HG03354 (cell line): Measurements from ENCODE around the gene BGN.

ENCODE experiments used
- ATAC-seq: cut with Tn5 transposase; IDR thresholded peaks from one replicate; pipeline ENCODE4 v1.9.1; 2021; ENCODE audit warnings: mild to moderate bottlenecking; ENCODE audit not compliant: unreplicated experiment, poor library complexity, severe bottlenecking

BGN gene

DNA sequence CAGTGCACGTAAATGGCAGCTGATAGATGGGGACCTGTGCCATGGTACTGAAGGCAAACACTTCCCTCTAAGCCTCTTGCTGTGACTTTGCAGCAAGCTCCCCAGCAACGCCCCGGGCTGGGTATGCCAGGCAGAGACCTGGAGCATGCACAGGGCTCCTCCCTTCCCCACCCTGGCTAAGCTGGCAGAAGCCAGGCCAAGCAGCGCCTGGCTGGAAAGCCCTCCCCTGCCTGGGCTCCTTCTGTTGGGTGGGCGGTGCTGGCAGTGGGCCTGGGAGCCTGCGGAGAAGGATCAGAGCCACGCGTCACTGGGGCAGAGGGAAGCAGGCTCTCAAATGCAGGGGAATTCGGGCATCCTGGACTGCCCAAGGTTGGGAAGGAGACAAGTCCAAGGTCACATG is 26.3 kb downstream of the BGN start:
- ATAC-seq, result no peak

DNA sequence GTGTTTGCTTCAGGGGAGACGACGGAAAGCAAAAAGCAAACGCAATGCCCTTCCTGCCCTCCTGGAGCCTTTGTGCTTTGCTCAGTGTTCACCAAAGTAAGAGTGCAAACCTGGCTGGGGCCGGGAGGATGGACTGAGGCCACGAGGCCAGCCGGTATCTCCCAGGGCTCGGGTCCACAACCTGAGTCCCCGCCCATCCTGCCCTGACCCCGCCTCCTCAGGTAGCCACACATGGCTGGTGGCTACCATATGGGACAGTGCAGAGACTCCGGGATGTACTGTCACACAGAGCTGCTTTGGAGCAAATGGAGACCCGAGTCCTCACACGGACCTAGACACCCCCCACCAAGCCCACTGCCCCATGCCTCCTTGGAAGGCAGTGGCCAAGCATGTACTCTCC is 27.5 kb downstream of the BGN start:
- ATAC-seq, result no peak

DNA sequence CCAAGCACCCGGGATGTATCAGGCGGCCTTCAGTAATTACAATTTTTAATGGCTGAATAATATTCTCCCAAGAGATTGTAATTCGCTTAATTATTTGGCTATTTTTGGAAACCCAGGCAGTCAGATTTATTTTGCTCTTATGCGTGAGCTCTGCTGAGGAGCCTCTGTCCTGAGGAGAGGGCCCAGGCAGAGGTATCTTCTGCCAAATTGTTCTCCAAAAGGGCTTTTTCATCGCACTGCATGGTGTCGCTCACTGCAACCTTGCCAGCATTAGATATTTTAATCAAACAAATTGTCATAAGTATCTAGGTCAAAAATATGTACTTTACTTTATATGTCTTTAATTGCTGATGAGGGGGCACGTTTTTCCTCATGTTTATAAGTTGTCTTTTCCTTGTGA is 28.5 kb downstream of the BGN start:
- no peak for ATAC-seq

DNA sequence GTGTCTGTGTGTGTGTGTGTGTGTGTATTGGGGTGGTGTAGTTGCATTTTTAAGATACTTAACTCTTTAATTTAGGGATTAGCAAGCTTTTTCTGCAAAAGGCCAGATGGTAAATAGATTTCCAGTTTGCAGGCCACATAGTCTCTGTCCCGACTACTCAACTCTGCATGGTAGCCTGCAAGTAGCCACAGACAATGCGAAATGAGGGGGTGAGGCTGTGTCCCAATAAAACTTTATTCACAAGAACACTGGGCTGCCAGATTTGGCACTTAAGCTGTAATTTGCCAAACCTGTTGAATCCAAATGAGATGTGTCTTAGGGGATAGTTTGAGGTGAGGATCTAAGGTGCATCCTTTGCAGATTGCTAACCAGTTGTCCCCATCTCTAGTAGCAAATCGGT is 29.5 kb downstream of the BGN start:
- ATAC-seq, result no peak

DNA sequence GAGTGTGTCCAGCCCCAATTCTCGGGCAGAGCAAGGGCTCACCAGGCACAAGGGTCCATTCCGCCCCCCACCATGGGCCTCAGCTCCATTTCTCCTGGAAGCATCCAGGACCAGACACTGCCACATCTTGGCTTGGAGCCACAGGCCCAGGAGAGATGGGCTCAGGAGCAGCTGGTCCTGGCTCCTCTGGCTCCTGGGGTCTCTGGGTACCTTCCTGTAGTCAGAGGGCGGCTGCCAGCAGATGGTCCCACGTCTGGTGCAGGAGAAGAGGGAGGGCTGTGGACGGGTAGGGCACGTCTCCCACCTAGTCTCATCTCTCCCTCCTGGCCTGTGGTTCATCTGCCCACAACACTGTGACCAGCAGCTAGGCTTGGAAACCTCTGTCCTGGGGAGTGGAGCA is 30.7 kb downstream of the BGN start:
- ATAC-seq, result no peak

DNA sequence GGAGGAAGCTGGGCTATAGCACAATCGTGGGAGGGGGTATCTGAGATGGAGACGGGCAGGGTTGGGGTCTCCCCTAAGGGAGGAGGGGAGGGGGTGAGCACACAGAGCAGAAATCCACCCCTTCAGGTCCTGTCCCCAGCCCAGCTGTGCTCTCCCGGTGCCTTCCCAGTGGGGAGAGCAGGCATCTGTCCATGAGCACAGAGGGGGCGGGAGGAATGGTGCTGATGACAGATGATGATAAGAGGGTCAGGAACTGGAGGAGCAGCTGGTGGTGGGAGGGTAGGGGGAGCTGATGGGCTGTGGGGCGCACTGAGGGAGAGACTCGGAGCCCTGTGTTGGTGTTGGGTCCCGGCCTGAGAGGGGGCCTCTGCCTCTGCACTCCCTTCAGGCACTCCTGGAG is 31.3 kb downstream of the BGN start:
- no peak for ATAC-seq

DNA sequence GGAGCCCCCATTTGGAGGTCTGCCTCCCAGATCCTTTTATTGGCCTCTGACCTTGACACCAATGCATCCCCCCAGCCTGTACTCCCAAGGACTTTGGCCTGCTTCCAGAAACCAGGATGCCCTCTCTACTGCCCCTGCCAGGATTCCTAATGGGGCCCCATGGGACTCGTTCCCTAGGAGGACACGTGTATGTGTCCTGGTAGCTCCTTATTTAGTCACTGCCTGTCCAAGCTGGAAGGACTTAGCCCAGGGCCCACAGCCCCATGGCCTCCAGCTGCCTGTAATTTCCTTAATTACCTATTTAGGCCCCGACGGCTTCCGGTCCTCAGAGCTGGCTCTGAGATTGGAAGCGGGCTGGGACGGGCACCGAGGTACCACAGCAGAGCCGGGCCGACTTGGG is 32.0 kb downstream of the BGN start:
- ATAC-seq, result no peak

DNA sequence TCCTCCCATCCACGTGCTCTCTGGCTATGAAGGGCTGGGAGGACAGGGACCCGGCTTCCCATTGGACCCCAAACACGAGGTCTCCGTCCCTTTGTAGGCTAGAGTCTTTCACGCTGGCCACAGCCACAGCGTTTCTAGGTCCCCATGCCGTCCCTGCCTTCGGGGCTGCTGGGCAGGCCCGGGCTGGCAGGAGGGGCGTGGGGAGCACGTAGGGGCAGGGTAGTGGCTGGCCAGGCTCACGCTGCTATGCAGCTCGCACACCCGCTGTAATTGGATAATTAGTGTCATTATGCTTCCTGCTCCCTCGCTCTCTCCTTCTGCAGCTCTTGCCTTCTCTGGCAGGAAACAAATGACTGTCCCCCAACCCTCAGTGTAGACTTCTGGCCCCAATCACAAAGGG is 32.4 kb downstream of the BGN start:
- ATAC-seq, result no peak

DNA sequence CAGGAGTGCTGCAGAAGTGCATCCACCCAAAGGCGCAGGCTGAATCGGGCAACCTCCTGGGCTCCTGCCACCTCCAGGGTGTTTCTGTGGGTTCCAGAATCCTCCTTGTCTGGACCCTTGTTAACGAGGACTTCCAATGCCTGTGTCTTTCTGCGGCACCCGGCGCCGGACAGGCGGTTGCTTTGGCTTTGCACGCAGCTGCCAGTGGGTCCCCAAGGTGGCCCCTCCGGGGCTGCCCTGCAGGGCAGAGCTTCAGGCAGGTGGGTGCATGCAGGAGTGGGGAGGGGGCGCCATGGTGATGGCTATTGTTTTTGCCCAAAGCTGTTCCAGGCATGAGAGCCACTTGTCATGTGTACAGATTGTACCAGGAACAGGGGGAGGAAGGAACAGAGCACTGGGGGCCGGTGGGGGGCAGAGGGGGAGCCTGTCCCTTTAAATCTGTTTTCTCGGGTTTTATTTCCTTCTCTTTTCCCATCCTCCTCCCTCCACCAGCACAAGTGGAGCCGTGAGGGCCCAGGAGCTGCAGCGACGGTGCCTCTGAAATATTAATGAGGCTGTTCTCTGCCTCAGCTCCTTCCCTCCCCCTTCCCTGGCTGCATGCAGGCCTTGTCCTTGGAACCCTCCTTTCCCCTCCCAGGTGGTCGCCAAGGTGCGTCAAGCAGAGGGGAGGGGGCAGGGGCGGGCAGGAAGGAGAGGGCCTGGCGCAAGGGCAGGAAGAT is 35.8 kb downstream of the BGN start:
- ATAC-seq, result no peak

DNA sequence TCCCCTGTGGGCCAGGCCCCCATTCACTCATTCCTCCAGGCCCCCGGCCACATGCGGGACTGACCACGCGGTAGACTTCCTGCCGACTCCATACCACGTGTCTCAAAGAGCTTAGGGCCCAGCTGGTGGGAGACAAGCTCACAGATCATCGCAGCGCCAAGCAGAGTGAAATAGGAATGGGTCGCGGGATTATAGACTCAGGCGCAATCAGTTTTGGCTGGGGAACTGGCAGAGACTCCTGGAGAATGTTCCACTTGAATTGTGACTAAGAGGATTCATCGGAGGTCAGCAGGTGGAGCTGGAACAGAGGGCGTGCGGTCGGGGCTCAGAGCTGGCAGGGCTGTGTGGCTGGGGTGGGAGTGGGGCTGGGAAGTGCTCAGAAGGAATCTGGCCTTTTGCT is 38.3 kb downstream of the BGN start:
- ATAC-seq, result no peak

DNA sequence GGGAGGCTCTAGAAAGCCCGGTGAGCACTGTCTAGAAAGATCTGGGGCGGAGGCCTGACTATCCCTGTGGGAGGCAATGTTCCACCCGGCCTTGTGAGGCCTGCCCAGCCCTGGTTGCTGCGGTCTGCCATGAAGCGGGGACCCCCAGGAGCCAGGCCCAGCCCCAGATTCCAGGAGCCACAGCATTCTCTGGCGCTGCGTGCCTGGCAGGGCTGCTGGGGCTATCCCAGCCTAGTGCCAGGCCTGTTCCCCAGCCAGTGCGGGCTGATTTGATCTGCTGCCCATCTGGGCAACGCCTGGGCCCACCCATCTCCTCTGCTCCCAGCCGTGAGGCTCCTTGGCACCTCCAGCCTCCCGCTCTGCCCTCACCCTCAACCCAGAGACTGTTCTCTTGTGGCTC is 42.3 kb downstream of the BGN start:
- no peak for ATAC-seq

DNA sequence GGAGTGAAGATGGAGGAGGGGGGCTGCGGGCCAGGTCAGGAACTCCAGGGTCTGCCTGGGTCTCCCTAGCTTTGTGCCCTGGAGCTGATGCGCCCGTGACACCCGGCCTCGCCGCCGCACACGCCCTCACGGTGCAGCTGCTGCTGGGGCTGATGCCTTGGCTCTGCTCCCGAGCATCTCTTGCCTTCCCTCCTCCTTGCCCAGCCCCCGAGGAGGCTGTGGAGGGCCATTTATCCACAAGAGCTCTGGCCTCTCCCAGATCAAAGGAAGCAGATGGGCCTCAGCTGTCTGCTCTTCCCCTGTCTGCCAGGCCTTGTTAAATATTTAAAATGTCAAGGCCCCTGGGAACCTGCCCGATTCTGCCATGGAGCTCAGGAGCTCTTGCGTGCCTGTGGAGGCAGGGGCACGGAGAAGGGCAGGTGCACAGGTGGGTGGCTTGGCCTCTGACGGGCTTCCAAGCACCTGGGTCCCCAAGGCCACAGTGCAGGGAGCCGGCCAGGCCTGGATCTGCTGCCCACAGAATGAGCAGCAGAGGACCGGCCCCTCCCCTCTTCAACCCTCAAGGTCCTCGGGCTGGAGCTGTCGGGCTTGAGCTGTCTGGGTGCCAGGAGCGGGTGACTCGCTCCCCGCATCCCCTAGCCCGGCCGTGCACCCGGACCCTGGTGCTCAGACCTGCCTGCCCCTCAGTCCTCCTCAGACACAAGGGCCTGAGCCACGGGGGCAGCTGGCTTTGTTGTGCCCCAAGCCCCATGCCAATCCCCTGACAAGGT is 42.9 kb downstream of the BGN start:
- no peak for ATAC-seq

DNA sequence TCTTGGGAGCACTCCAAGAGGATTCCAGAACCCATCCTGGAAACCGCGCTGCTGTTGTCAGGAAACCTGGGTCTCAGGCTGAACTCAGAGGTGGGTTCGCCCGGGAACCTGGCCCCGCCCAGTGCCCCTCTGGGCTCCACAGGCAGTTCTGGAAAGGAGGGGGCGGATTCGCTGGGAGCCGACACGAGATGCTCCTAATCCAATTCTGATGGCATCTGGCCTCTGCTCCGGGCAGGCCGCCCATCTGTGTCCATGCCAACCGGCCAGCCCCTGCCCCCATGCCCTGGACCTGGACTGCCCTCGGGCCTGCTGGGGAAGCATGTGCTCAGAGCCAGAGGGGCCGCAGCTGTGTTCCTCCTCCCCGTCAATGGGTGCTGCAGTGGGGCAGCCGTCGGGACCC is 43.6 kb downstream of the BGN start:
- no peak for ATAC-seq

DNA sequence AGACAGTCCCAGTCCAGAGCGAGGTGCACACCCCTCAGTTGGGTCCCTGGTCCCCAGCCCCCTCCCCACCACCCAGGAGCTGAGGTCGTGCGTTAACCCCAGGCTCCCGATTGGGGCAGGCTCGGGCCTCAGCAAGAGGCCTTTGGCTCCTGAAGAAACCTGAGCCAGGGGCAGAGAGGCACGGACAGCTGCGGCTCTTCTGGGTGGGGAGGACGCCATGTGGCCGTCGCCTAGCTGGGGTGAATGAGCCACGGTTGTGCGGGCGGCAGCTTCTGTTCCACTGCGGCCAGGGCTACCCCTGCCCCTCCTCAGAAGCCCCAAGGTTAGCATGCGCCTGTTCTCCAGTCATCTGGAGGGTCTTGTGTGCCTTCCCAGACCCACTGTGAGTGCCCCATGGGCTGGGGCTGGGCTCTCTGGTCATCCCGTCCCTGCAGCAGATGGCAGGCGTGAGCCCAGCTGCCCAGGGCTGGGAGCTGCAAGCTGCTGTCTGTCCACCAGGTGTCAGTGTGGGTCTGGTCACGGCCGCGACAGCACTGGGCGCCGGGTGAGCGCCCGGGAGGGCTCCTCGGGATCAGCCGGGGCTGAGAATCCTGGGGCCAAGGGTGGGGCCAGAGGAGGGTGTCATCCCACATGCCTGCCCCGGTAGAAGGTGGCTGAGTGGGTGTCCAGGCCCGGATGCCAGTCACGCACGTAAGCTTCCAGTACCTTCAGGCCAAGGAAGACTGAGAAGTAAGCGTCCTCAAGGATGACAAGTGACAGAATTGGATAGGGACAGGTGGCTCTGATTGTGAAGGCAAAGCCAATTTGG is 44.6 kb downstream of the BGN start:
- peak; percentile 73 for ATAC-seq

DNA sequence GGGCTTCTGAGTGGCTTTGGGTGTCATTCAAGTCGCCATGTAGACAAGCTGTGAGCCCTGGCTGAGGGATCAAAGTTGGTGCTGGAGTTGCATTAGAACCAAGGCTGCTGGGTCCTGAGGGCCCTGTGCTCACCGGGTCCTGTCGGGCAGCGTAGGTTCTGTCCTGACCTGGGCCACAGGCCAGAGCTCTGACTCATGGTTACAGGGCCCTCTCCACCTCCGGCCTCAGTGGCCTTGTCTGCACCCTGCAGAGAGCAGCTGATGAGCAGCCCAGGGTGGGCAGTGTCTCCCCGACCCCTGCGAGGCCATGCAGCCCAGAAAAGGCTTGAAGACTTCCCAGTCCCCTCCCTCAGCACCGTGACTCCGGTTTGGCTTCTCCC is 45.2 kb downstream of the BGN start:
- ATAC-seq, result no peak

DNA sequence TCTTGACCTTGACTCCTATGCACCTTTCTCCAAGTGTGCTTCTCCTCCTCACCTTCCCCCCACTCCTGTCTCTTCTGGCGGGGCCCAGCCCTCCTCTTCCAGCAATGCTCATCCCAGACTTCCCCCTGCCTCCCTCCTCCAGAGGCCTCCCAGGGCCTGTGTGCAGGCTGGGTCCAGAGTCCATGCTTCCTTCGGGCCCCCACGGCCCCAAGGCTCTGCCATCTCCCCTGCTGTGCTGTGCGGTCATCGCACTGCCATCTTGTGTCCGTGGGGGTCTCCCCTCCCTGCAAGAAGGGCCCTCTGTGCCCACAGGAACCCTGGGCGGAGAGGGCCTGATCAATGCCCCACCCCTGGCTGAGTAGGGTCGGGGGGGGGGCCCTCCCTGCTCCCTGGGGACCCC is 49.9 kb downstream of the BGN start:
- no peak for ATAC-seq

DNA sequence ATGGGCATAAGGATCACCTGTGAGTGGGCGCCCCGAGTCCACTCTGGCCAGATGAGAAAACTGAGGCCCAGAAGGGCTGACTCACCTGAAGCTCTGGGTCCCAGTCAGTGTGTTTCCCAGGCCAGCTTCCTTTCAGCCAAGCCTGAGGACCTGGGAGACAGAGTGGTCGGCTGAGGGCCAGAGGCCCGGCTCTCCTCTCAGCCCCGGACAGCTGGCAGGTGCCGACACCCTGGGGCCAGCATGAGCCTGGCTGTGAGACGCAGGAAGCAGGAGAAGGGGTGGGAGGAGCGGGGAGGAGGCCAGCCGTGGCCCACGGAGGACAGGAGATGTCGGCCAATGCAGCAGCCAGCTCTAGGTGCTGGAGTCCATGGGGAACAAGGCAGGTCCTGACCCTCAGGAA is 51.6 kb downstream of the BGN start:
- ATAC-seq, result no peak

DNA sequence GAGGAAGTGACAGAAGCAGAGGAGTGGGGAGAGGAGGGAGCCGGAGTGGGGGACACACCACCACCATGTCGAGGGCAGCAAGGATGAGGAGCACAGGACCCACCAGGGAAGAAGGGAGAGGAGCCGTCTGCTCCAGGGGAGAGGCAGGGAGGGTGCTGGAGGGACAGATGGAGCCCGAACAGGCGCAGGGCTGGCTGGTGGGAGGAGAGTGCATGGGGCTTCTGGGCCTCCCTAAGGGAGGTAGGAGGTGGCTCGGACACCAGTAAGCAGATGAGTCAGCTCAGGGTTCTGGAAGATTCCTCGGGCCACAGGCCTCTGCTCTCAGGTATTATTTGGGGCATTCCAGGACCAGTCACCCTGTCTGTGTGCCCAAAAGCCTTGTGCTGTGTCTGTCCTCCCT is 52.4 kb downstream of the BGN start:
- no peak for ATAC-seq

DNA sequence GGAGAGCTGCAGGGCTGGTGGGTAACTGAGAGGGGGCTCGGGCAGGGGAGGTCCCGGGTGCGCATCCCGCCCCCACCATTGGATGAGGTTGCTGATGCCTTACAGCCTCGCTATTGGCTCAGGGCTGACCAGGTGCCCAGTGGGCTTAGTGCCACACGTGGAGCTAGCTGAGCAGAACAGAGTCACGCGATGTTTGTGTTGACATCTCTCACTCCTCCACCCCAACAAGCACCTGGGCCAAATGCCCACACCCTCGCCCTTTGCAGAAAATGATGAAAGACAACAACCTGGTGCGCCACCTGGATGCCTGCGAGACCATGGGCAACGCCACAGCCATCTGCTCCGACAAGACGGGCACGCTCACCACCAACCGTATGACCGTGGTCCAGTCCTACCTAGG is 54.5 kb downstream of the BGN start:
- no peak for ATAC-seq

DNA sequence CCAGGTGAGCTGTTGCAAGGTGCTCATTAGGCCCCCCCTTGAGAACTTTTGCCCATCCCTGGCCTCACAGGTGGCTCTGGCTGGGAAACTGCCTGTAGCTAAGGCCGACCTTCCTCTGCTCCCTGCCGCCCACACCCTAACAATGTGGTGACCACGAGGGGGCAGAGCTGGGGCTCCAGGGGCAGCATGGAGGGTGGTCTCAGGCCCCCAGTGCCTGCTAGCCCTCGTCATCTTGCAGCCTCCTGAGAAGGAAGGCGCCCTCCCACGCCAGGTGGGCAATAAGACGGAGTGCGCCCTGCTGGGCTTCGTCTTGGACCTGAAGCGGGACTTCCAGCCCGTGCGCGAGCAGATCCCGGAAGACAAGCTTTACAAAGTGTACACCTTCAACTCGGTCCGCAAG is 55.0 kb downstream of the BGN start:
- ATAC-seq, result no peak

DNA sequence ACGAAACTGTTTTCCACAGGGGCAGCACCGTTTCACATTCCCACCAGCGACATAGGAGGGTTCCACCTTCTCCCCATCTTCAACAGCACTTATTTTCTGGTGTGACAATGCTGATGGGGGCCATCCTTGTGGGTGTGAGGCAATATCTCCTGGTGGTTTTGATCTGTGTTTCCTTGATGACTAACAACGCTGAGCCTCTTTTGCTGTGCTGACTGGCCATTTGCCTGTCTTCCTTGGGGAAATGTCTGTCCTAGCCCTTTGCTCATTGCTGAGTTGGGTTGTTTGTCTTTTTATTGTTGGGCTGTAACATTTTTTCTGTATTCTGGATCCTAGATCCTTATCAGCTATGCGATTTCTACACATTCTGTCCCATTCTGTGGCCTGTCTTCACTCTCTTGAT is 56.4 kb downstream of the BGN start:
- no peak for ATAC-seq
